GM18517 (cell line): ENCODE results near the gene TRIM71.
"Not testable (repeated sequence)": the region's sequence is repeated elsewhere in the genome, so short reads cannot be mapped to it uniquely, and the experiment has no call there.

ENCODE experiments used
- ATAC-seq: cut with Tn5 transposase; IDR thresholded peaks from one replicate; pipeline ENCODE4 v1.9.1; 2021; ENCODE audit warnings: mild to moderate bottlenecking, moderate library complexity; ENCODE audit not compliant: unreplicated experiment

The TRIM71 gene

DNA sequence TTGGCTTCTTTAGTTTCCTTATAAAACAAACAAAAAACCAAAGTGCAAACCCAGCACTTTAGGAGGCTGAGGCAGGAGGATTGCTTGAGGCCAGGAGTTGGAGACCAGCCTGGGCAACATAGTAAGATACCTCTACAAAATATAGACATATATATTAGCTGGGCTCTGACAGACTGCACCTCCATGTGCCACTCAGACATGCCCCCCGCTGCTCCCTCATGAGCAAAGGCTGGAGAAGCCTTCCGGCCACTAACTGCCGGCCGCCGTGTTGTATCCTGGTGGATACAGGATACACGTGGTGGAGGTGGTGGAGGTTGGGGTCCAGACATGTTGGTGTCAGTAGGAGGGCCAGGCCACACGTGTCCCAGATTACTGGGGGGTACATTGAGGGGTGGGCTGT is 104.3 kb downstream of the TRIM71 start:
- ATAC-seq: no peak

DNA sequence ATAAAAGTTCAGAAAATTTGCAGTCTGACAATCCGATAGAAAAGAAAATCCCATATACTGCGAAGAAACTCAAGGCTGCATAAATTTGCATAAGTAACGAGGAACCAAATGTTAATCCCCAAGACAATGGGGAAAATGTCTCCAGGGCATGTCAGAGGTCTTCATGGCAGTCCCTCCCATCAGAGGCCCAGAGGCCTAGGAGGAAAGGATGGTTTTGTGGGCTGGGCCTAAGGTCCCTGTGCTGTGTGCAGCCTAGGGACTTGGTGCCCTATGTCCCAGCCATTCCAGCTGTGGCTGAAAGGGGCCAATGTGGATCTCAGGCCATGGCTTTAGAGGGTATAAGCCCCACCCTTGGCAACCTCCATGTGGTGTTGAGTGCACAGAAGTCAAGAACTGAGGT is 112.4 kb downstream of the TRIM71 start:
- no peak for ATAC-seq

DNA sequence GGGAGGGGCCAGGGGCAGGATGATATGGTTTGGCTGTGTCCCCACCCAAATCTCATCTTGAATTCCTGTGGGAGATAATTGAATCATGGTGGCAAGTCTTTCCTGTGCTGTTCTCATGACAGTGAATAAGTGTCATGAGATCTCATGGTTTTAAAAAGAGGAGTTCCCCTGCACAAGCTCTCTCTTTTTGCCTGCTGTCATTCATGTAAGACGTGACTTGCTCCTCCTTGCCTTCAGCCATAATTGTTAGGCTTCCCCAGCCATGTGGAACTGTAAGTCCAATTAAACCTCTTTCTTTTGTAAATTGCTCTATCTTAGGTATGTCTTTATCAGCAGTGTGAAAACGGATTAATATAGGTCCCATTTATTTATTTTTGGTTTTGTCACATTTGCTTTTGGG is 113.5 kb downstream of the TRIM71 start:
- ATAC-seq: not testable (repeated sequence)

GRCh38 chr3:32934150-32934742 is 116.4 kb downstream of the TRIM71 start:
- ATAC-seq: no peak

GRCh38 chr3:32937331-32937730 is 119.5 kb downstream of the TRIM71 start:
- no peak for ATAC-seq

DNA sequence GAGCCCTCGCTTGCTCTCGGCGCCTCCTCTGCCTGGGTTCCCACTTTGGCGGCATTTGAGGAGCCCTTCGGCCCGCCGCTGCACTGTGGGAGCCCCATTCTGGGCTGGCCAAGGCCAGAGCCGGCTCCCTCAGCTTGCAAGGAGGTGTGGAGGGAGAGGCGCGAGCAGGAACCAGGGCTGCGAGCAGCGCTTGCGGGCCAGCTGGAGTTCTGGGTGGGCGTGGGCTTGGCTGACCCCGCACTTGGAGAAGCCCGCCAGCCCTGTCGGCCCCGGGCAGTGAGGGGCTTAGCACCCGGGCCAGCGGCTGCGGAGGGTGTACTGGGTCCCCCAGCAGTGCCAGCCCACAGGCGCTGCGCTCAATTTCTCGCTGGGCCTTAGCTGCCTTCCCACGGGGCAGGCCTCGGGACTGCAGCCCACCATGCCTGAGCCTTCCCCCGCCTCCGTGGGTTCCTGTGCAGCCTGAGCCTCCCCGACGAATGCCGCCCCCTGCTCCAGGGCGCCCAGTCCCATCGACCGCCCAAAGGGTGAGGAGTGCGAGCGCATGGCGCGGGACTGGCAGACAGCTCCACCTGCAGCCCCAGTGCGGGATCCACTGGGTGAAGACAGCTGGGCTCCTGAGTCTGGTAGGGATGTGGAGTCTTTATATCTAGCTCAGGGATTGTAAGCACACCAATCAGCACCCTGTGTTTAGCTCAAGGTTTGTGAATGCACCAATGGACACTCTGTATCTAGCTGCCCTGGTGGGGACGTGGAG is 121.9 kb downstream of the TRIM71 start:
- ATAC-seq: not testable (repeated sequence)

GRCh38 chr3:32940726-32941125 is 122.9 kb downstream of the TRIM71 start:
- ATAC-seq: no peak

GRCh38 chr3:32945136-32945535 is 127.3 kb downstream of the TRIM71 start:
- no peak for ATAC-seq

DNA sequence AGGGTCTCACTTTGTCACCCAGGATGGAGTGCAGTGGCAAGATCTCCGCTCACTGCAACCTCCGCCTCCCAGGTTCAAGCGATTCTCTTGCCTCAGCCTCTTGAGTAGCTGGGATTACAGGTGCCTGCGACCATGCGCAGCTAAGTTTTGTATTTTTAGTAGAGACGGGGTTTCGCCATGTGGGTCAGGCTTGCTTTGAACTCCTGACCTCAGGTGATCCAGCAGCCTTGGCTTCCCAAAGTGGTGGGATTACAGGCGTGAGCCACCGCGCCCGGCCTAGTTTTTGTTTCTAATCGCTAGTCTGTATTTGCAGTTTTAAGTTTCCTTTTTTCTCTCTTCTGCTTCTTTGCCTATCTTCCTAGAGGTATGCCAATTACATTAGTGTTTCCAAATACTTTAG is 127.8 kb downstream of the TRIM71 start:
- not testable (repeated sequence) for ATAC-seq

DNA sequence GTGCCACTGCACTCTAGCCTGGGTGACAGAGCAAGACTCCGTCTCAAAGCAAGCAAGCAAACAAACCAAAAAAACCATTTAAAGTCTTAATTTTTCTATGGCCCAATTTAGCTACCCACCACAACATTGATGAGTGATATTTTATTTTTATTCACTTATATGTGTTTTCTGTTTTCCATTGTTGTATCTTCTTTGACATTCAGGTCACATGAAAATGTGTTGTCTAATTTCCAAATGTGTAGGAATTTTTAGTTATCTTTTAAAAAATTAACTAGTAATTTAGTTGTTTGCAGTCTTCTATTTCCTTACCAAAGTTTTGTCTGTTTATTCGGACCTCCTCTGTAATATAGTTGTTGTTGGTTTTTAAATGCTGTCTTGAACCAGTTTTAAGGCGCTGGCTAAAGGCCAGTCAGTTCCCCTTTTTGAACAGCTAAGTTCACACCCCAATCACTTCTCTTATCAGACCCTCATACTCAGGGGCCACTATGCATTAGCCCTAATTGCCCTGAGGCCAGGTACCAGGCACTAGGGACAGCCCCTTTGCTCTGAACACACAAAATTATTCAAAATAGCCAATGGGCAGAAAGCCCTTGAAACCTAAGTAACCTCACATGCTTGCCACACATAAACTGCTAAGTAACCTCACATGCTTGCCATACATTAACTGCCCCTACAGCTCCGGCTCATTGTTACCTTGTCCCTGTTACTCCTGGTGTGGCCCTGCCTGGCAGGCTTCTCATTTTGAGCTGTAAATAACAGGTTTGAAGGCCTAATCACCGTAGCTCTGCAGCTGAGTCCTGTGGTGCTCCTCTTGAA is 129.4 kb downstream of the TRIM71 start:
- ATAC-seq: peak; percentile 19
